ENCODE measurements around the gene TCEAL9. TPM values are rescaled to one million over a fixed set of nuclear protein-coding genes. Genes with fewer than 3 reads are reported as not detected.
A peak's percentile ranks its signal among the peaks of the same experiment; 100 is the strongest.

TCEAL9 gene
- total and polyA plus RNA-seq, 2 of the 8 experiments (the other 6 are each of a cell fraction or from before 2014, with no cell fraction given), result 22.2 to 36.8 TPM

DNA sequence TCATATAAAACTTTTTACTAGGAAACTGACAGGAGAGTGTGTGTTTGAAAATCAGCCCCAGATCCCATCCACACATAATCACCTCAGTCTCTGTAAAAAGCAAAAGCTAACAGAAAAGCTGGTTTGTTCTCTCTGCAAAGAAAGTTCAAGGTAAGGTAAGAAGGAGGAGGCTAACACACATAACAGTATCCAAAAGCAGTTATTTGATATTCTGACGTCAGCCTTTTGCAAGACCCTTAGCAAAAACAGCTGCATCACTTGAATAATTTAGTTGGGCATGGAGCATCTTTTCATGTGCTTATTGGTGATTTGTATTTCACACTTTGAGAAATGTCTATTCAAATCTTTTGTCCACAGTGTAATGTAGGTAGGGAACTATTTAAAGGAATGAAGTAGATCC is 5.5 kb downstream of the TCEAL9 start:
- FAIRE-seq (peak; percentile 36), DNase-seq (ENCODE audit: low read depth in 1 of 2, low spot score in 2 of 2) (no peak)
- no peaks in the 10 kb centered on the region; the same call in 1 of the 2 replicates for H3K23me2 ChIP-seq (ENCODE audit: low read depth, low read length)
- no peak overlapping the region for H2AFZ ChIP-seq (ENCODE audit: low read length)
- H3K9ac ChIP-seq (replicated peaks in 1 of 4; ENCODE audit: extremely low read depth in 1 of 4, low read depth in 3 of 4, low read length in 3 of 4), result no peak overlapping the region
- no peaks in the 10 kb centered on the region for H3K4me1 ChIP-seq (replicated peaks in 1 of 4; ENCODE audit: control insufficient read depth in 3 of 4, insufficient read depth in 4 of 4, low read length in 3 of 4)
- no peak overlapping the region for H4K8ac ChIP-seq (ENCODE audit: extremely low read depth, insufficient read depth, low read length)
- no peak overlapping the region for H2BK20ac ChIP-seq (ENCODE audit: low read length)
- H3K56ac ChIP-seq (replicated peaks; ENCODE audit: insufficient read length, low read depth, low read length), result no peak overlapping the region
- H3K4me3 ChIP-seq (ENCODE audit: extremely low read depth in 1 of 4, insufficient read depth in 2 of 4, low read depth in 3 of 4, low read length in 4 of 4), result 0 out of 8 replicates have a peak overlapping the region, but pooled peaks of 1 of the 4 experiments have one; percentile 4
- no peak for TF ChIP-seq CEBPB (IDR thresholded peaks at IDR 0.05; ENCODE audit: low read depth, low read length)
- no peak for TF ChIP-seq EP300 (IDR thresholded peaks at IDR 0.05; ENCODE audit: borderline replicate concordance in 1 of 2, low read depth in 2 of 2, low read length in 2 of 2)
- no peak for TF ChIP-seq CBX5 (IDR thresholded peaks at IDR 0.05; ENCODE audit: low read depth, low read length)
- TF ChIP-seq SIN3A (conservative IDR thresholded peaks at IDR 0.05 in 1 of 2, IDR thresholded peaks at IDR 0.05 in 1 of 2; ENCODE audit: low read depth in 1 of 2, low read length in 2 of 2), result no peak
- no peak for TF ChIP-seq KDM1A (IDR thresholded peaks at IDR 0.05; ENCODE audit: borderline replicate concordance, low read length)
- no peak for TF ChIP-seq MAFK (IDR thresholded peaks at IDR 0.05; ENCODE audit: low read depth, low read length)
- TF ChIP-seq RBBP5 (IDR thresholded peaks at IDR 0.05; ENCODE audit: borderline replicate concordance, low read depth, low read length), result no peak
- TF ChIP-seq HDAC6 (IDR thresholded peaks at IDR 0.05; ENCODE audit: low read depth, low read length), result no peak
- TF ChIP-seq POLR2AphosphoS5 (IDR thresholded peaks at IDR 0.05; ENCODE audit: low read depth, low read length), result no peak
- no peak for TF ChIP-seq CHD2 (IDR thresholded peaks at IDR 0.05; ENCODE audit: low read length)
- H2BK5ac ChIP-seq (ENCODE audit: low read depth, low read length), result no peak overlapping the region
- no peaks in the 10 kb centered on the region for H3K79me1 ChIP-seq (ENCODE audit: low read depth, low read length)
- H3K4me2 ChIP-seq (ENCODE audit: insufficient read depth in 1 of 2, low read depth in 2 of 2, low read length in 2 of 2), result no peak overlapping the region
- H3K18ac ChIP-seq (ENCODE audit: extremely low read depth, low read length), result no peak overlapping the region
- WGBS, 2 experiments (ENCODE audit: extremely low coverage in 1 of 2, insufficient coverage in 1 of 2, insufficient read length in 1 of 2, insufficient replicate concordance in 2 of 2, low coverage in 1 of 2, low lambda C conversion rate in 2 of 2, missing lambda C conversion rate in 1 of 2), result 13% methylated on average over 1 of the region's 1 CpG; no CpG with 5 or more reads in 1 of the 2 experiments
- H3K23ac ChIP-seq (ENCODE audit: insufficient read length), result no peak overlapping the region
- POLR2A ChIA-PET (ENCODE audit: partially characterized antibody), result interaction anchor here (0.7 to 1.7 kb wide), 5 partner anchors 9 to 16 kb away, joined by 3 to 8 read pairs (median 3); partner anchors contain the start of gene BEX3
- H2BK12ac ChIP-seq (ENCODE audit: low read depth, low read length), result no peak overlapping the region
- H4K5ac ChIP-seq (ENCODE audit: insufficient read length, low read depth, low read length), result no peak overlapping the region
- CTCF ChIA-PET (ENCODE audit: partially characterized antibody), result no interaction called here
- H3K27me3 ChIP-seq (replicated peaks in 1 of 4; ENCODE audit: control insufficient read depth in 3 of 4, extremely low read depth in 1 of 4, insufficient read depth in 3 of 4, low read length in 3 of 4), result no peaks in the 10 kb centered on the region
- H4K20me1 ChIP-seq (replicated peaks in 1 of 2; ENCODE audit: control insufficient read depth in 1 of 2, insufficient read depth in 2 of 2, low read length in 2 of 2), result no peaks in the 10 kb centered on the region
- H2BK120ac ChIP-seq (replicated peaks; ENCODE audit: low read depth, low read length), result no peak overlapping the region
- H4K91ac ChIP-seq (replicated peaks; ENCODE audit: insufficient read length, low read length), result no peak overlapping the region
- H2BK15ac ChIP-seq (ENCODE audit: low read length), result no peak overlapping the region
- H3K4ac ChIP-seq (replicated peaks; ENCODE audit: insufficient read length, low read depth, low read length), result no peak overlapping the region
- H3K36me3 ChIP-seq (ENCODE audit: control insufficient read depth in 2 of 4, insufficient read depth in 4 of 4, low read length in 3 of 4), result peaks cover 0 to 9% (median 0%) of the 10 kb centered on the region in 4 experiments; a peak in 1 of 8 replicates
- H3K27ac ChIP-seq (ENCODE audit: low read depth, low read length), result no peak overlapping the region; the same call in 1 of the 2 replicates
- H3K14ac ChIP-seq (ENCODE audit: insufficient read length), result no peak overlapping the region
- H3K79me2 ChIP-seq (ENCODE audit: control insufficient read depth in 1 of 2, insufficient read depth in 2 of 2, low read length in 2 of 2), result peaks cover 0 to 5% of the 10 kb centered on the region in 2 experiments; a peak in 1 of 4 replicates
- H3K9me3 ChIP-seq (ENCODE audit: insufficient read depth in 2 of 2, low read depth in 1 of 2, low read length in 1 of 2), result no peaks in the 10 kb centered on the region
- no peak overlapping the region for H2AK5ac ChIP-seq (ENCODE audit: low read depth, low read length)
